Kidney epithelial cell (primary cell): ENCODE measurements around the gene DGKE. TPM values are rescaled to one million over a fixed set of nuclear protein-coding genes. Genes with fewer than 3 reads are reported as not detected.

Experiments
- DNase-seq: peaks from one replicate; pipeline ENCODE4 v3.0.0-alpha.2; 2010; ENCODE audit warnings: low read depth
- H3K27me3 ChIP-seq: 2 replicates; pipeline ENCODE4 v1.6.0; 2011; ENCODE audit warnings: low read length; ENCODE audit not compliant: control insufficient read depth, insufficient read depth
- H3K36me3 ChIP-seq: 2 replicates; pipeline ENCODE4 v1.5.1; 2011; ENCODE audit warnings: low read length; ENCODE audit not compliant: control insufficient read depth, insufficient read depth
- H3K4me3 ChIP-seq: 2 replicates; pipeline ENCODE4 v1.5.1; 2011; ENCODE audit warnings: low read depth, mild to moderate bottlenecking, control low read depth, low read length
- CTCF ChIP-seq: IDR thresholded peaks from 2 replicates; pipeline ENCODE4 v1.5.1; 2011; ENCODE audit warnings: mild to moderate bottlenecking, moderate library complexity, low read length, control low read depth, inconsistent platforms; ENCODE audit not compliant: insufficient read depth, poor library complexity, severe bottlenecking
- total RNA-seq: library from RNA; depleted of rRNA; stranded (reverse); fragments of >200 nt; gene quantifications from 2 replicates; pipeline ENCODE4 v1.2.3, GENCODE V29; 2015

DGKE gene
- total RNA-seq, 1 donor from 2014 or later = 7.0 TPM

DNA sequence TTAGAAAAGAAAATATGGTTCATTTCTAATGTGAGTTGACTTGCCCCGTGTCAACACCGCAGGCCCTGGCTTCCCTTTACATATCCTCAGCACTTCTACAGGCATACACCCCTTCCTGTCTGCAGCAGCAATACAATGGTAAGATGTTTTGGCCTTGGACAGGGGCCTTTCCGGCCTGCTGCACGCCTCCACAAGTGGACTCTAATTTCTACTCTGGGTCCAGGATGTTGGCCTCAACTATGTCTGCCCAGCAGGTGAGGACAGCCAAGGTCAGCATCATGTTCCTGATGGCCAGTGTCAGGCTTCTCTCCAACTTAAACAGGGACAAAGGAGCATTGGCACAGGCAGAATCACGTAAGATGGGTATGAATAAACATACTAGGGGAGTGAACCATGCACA is 11.2 kb upstream of the DGKE start:
- no peak for TF ChIP-seq CTCF
- no peaks in the 10 kb centered on the region for H3K36me3 ChIP-seq
- no peaks in the 10 kb centered on the region for H3K27me3 ChIP-seq
- DNase-seq = no peak
- no peak overlapping the region for H3K4me3 ChIP-seq

GRCh38 chr17:56823848-56824247 is 10.1 kb upstream of the DGKE start:
- H3K36me3 ChIP-seq = no peaks in the 10 kb centered on the region
- no peak for DNase-seq
- no peaks in the 10 kb centered on the region for H3K27me3 ChIP-seq
- TF ChIP-seq CTCF = no peak
- no peak overlapping the region for H3K4me3 ChIP-seq

DNA sequence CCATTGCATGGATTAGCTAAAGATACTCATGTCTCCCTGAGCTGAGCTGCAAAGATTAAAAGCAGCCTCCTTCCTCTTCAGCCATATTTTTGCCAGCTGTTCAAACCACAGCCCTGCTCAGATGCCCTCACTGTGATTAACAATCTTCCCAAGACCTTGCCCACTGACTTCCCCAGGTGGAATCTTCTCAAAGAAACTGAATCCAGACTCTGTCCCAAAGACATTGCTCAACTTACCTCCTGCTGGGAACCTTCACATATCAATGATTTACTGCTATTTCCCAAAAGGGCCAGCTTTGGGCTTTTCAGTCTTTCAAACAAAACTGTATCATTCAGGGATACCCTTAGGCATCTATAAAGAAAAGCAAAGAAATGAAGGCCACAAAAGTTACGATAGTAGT is 9.4 kb upstream of the DGKE start:
- no peak for DNase-seq
- Histone ChIP-seq H3K4me3 (no peak overlapping the region), H3K36me3 (no peaks in the 10 kb centered on the region), H3K27me3 (no peaks in the 10 kb centered on the region)
- TF ChIP-seq CTCF = no peak

GRCh38 chr17:56826611-56827414 is 7.1 kb upstream of the DGKE start:
- no peak for DNase-seq
- no peak for TF ChIP-seq CTCF
- H3K4me3 ChIP-seq = no peak overlapping the region
- H3K36me3 ChIP-seq = no peaks in the 10 kb centered on the region
- no peaks in the 10 kb centered on the region for H3K27me3 ChIP-seq

- Histone ChIP-seq H3K27me3 (no peaks in the 10 kb centered on the region), H3K36me3 (no peaks in the 10 kb centered on the region), H3K4me3 (no peak overlapping the region)
- DNase-seq = no peak
- TF ChIP-seq CTCF = no peak
These were observed 3.1 kb upstream of the DGKE start for GRCh38 chr17:56830726-56831368.
